HG03135 (cell line): Measurements from ENCODE around the gene SPN.
"Not testable (repeated sequence)": the region's sequence is repeated elsewhere in the genome, so short reads cannot be mapped to it uniquely, and the experiment has no call there.

Experiments
- ATAC-seq: cut with Tn5 transposase; IDR thresholded peaks from one replicate; pipeline ENCODE4 v1.9.1; 2021; ENCODE audit warnings: mild to moderate bottlenecking, moderate library complexity; ENCODE audit not compliant: unreplicated experiment

The SPN gene

GRCh38 chr16:29675811-29676643, 13.0 kb downstream of the SPN start:
- ATAC-seq = no peak

GRCh38 chr16:29676989-29677785, 14.1 kb downstream of the SPN start:
- ATAC-seq = no peak

GRCh38 chr16:29678691-29679267, 15.7 kb downstream of the SPN start, which contains the start of gene QPRT:
QPRT (plus strand) TSS chr16:29679180; CDS start chr16:29679198, 18 bp downstream.
- no peak for ATAC-seq

- no peak for ATAC-seq
Observed at GRCh38 chr16:29680180-29680598, 17.1 kb downstream of the SPN start.

- no peak for ATAC-seq
Observed at GRCh38 chr16:29683543-29684090, 20.6 kb downstream of the SPN start.

GRCh38 chr16:29684679-29685078, 21.6 kb downstream of the SPN start:
- ATAC-seq = no peak

- ATAC-seq = no peak
Observed at GRCh38 chr16:29686740-29687332, 23.8 kb downstream of the SPN start.

GRCh38 chr16:29687755-29688154, 24.7 kb downstream of the SPN start:
- no peak for ATAC-seq

GRCh38 chr16:29688172-29688571, 25.1 kb downstream of the SPN start:
- ATAC-seq = no peak

GRCh38 chr16:29689490-29690351, 26.7 kb downstream of the SPN start:
- not testable (repeated sequence) for ATAC-seq

GRCh38 chr16:29692606-29693005, 29.6 kb downstream of the SPN start:
- not testable (repeated sequence) for ATAC-seq

- ATAC-seq = no peak
Observed at GRCh38 chr16:29694384-29695195, 31.5 kb downstream of the SPN start.

- not testable (repeated sequence) for ATAC-seq
Observed at GRCh38 chr16:29695675-29696074, 32.6 kb downstream of the SPN start.

- no peak for ATAC-seq
Observed at GRCh38 chr16:29696881-29697331, 33.9 kb downstream of the SPN start.

- ATAC-seq = no peak
Observed at GRCh38 chr16:29697391-29697790, 34.3 kb downstream of the SPN start.

- no peak for ATAC-seq
Observed at GRCh38 chr16:29698042-29698441, 35.0 kb downstream of the SPN start.

GRCh38 chr16:29698484-29699323, 35.7 kb downstream of the SPN start:
- ATAC-seq = no peak
